ENCODE results near the gene USHBP1. TPM values are rescaled to one million over a fixed set of nuclear protein-coding genes. Genes with fewer than 3 reads are reported as not detected.

USHBP1 gene
- total and polyA plus RNA-seq, 2 of the 13 experiments (the other 11 are each of a cell fraction or from before 2014, with no cell fraction given): 0.15 to 1.5 TPM

DNA sequence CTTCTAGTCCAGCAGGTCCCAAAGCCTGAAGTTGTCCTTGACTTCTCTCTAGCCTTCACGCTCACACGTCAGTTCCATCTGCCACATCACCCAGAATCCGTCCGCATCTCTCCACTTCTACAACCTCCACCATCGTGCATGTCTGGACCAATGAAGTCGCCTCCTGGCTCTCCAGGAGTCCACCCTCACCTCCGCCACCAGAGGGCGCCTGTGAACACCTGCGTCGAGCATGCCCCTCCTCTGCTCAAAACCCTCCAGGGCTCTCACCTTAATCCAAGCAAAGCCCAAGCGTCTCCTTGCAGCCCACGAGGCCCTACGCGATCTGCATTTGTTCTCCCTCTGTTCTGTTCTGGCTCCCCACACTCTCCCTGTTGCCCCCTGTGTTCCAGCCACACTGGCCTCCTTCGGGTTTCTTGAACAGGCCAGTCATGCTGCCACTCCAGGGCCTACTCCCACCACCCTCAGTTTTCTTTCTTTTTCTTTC lies 3.7 kb downstream of the USHBP1 start (continued):
- TF ChIP-seq TBP (CRISPR knock-in tag; IDR thresholded peaks at IDR 0.05) (no peak), ZNF615 (CRISPR knock-in tag; IDR thresholded peaks at IDR 0.05; ENCODE audit: borderline replicate concordance) (no peak), ZBTB20 (CRISPR knock-in tag; IDR thresholded peaks at IDR 0.05; ENCODE audit: borderline replicate concordance, low read depth) (0 out of 2 replicates have a peak, but pooled peaks have one; percentile 35), ZNF326 (CRISPR knock-in tag; IDR thresholded peaks at IDR 0.05; ENCODE audit: borderline replicate concordance) (no peak), TAF15 (IDR thresholded peaks at IDR 0.05; ENCODE audit: low read depth, low read length, poor library complexity, severe bottlenecking) (no peak), TGIF2 (CRISPR knock-in tag; IDR thresholded peaks at IDR 0.05) (no peak), SMAD1 (CRISPR knock-in tag; IDR thresholded peaks at IDR 0.05; ENCODE audit: borderline replicate concordance, low read depth) (no peak), ZNF34 (CRISPR knock-in tag; IDR thresholded peaks at IDR 0.05; ENCODE audit: borderline replicate concordance) (peak; percentile 50; the same call in 1 of the 2 replicates), ZNF451 (CRISPR knock-in tag; IDR thresholded peaks at IDR 0.05) (no peak), NFE2 (CRISPR knock-in tag; IDR thresholded peaks at IDR 0.05) (no peak), RFX1 (IDR thresholded peaks at IDR 0.05) (no peak), MXD4 (CRISPR knock-in tag; IDR thresholded peaks at IDR 0.05) (0 out of 2 replicates have a peak, but pooled peaks have one; percentile 28), RCOR2 (CRISPR knock-in tag; IDR thresholded peaks at IDR 0.05) (no peak), RORA (CRISPR knock-in tag; IDR thresholded peaks at IDR 0.05) (no peak), ZMYM4 (CRISPR knock-in tag; IDR thresholded peaks at IDR 0.05) (no peak), ZFP36L2 (CRISPR knock-in tag; IDR thresholded peaks at IDR 0.05) (no peak), STAG1 (CRISPR knock-in tag; IDR thresholded peaks at IDR 0.05) (peak; percentile 68), TOPORS (CRISPR knock-in tag; IDR thresholded peaks at IDR 0.05) (no peak), CBFB (CRISPR knock-in tag; IDR thresholded peaks at IDR 0.05) (0 out of 2 replicates have a peak, but pooled peaks have one; percentile 24), SIX1 (CRISPR knock-in tag; IDR thresholded peaks at IDR 0.05; ENCODE audit: borderline replicate concordance) (no peak), ZNF672 (CRISPR knock-in tag; IDR thresholded peaks at IDR 0.05) (no peak), CC2D1A (CRISPR knock-in tag; IDR thresholded peaks at IDR 0.05) (no peak), FLYWCH1 (CRISPR knock-in tag; IDR thresholded peaks at IDR 0.05) (no peak)
- TF ChIP-seq, protein P1, sequence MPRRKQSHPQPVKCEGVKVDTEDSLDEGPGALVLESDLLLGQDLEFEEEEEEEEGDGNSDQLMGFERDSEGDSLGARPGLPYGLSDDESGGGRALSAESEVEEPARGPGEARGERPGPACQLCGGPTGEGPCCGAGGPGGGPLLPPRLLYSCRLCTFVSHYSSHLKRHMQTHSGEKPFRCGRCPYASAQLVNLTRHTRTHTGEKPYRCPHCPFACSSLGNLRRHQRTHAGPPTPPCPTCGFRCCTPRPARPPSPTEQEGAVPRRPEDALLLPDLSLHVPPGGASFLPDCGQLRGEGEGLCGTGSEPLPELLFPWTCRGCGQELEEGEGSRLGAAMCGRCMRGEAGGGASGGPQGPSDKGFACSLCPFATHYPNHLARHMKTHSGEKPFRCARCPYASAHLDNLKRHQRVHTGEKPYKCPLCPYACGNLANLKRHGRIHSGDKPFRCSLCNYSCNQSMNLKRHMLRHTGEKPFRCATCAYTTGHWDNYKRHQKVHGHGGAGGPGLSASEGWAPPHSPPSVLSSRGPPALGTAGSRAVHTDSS (CRISPR knock-in tag; conservative IDR thresholded peaks at IDR 0.05): no peak
- TF ChIP-seq, protein P2, sequence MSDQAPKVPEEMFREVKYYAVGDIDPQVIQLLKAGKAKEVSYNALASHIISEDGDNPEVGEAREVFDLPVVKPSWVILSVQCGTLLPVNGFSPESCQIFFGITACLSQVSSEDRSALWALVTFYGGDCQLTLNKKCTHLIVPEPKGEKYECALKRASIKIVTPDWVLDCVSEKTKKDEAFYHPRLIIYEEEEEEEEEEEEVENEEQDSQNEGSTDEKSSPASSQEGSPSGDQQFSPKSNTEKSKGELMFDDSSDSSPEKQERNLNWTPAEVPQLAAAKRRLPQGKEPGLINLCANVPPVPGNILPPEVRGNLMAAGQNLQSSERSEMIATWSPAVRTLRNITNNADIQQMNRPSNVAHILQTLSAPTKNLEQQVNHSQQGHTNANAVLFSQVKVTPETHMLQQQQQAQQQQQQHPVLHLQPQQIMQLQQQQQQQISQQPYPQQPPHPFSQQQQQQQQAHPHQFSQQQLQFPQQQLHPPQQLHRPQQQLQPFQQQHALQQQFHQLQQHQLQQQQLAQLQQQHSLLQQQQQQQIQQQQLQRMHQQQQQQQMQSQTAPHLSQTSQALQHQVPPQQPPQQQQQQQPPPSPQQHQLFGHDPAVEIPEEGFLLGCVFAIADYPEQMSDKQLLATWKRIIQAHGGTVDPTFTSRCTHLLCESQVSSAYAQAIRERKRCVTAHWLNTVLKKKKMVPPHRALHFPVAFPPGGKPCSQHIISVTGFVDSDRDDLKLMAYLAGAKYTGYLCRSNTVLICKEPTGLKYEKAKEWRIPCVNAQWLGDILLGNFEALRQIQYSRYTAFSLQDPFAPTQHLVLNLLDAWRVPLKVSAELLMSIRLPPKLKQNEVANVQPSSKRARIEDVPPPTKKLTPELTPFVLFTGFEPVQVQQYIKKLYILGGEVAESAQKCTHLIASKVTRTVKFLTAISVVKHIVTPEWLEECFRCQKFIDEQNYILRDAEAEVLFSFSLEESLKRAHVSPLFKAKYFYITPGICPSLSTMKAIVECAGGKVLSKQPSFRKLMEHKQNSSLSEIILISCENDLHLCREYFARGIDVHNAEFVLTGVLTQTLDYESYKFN (CRISPR knock-in tag; conservative IDR thresholded peaks at IDR 0.05): no peak
- TF ChIP-seq, protein P3, sequence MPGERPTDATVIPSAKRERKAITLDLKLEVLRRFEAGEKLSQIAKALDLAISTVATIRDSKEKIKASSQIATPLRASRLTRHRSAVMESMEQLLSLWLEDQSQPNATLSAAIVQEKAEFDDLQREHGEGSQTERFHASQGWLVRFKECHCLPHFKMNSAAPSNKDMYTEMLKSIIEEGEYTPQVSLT (CRISPR knock-in tag; IDR thresholded peaks at IDR 0.05; ENCODE audit: borderline replicate concordance, low read depth): no peak

Measured in HepG2 (cell line).